Mesothelial cell of epicardium (in vitro differentiated cells): ENCODE measurements around the gene RFC4. TPM values are rescaled to one million over a fixed set of nuclear protein-coding genes. Genes with fewer than 3 reads are reported as not detected.

ENCODE experiments used
- DNase-seq, 2 experiments: peaks; one replicate each; pipeline ENCODE4 v3.0.0; 2021; ENCODE audit warnings: low spot score in 2 of 2; ENCODE audit not compliant: unreplicated experiment in 2 of 2
- H3K27ac Mint-ChIP-seq: 2 replicates; pipeline ENCODE4 v1.8.0; 2021; ENCODE audit warnings: mixed read lengths
- H3K27me3 Mint-ChIP-seq: 2 replicates; pipeline ENCODE4 v1.8.0; 2021; ENCODE audit warnings: low read depth, mixed read lengths
- H3K36me3 Mint-ChIP-seq: 2 replicates; pipeline ENCODE4 v1.8.0; 2021; ENCODE audit warnings: mixed read lengths
- H3K4me1 Mint-ChIP-seq: 2 replicates; pipeline ENCODE4 v1.8.0; 2021; ENCODE audit warnings: mixed read lengths
- H3K4me3 Mint-ChIP-seq: 2 replicates; pipeline ENCODE4 v1.8.0; 2021; ENCODE audit warnings: mild to moderate bottlenecking, moderate library complexity, mixed read lengths
- H3K9me3 Mint-ChIP-seq: 2 replicates; pipeline ENCODE4 v1.8.0; 2021; ENCODE audit warnings: mixed read lengths
- total RNA-seq: library from RNA; stranded (reverse); gene quantifications from 3 replicates; pipeline ENCODE4 v1.2.1, GENCODE V29; 2021
- TF ChIP-seq, protein P1 (sequence below): fragments of 200-600 bp; sonication (generic); IDR thresholded peaks from one replicate; pipeline ENCODE4 v1.5.0; 2021; ENCODE audit warnings: antibody characterized with exemption; ENCODE audit not compliant: unreplicated experiment

RFC4 gene
- total RNA-seq, 1 donor from 2014 or later, result 33.2 TPM

- Mint-ChIP-seq H3K4me3 (no peak overlapping the region), H3K9me3 (no peaks in the 10 kb centered on the region), H3K4me1 (peaks cover 19% of the 10 kb centered on the region), H3K36me3 (no peaks in the 10 kb centered on the region), H3K27me3 (peaks cover 94% of the 10 kb centered on the region), H3K27ac (no peak overlapping the region)
- TF ChIP-seq, protein P1, sequence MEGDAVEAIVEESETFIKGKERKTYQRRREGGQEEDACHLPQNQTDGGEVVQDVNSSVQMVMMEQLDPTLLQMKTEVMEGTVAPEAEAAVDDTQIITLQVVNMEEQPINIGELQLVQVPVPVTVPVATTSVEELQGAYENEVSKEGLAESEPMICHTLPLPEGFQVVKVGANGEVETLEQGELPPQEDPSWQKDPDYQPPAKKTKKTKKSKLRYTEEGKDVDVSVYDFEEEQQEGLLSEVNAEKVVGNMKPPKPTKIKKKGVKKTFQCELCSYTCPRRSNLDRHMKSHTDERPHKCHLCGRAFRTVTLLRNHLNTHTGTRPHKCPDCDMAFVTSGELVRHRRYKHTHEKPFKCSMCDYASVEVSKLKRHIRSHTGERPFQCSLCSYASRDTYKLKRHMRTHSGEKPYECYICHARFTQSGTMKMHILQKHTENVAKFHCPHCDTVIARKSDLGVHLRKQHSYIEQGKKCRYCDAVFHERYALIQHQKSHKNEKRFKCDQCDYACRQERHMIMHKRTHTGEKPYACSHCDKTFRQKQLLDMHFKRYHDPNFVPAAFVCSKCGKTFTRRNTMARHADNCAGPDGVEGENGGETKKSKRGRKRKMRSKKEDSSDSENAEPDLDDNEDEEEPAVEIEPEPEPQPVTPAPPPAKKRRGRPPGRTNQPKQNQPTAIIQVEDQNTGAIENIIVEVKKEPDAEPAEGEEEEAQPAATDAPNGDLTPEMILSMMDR, result no peak
- no peak for DNase-seq
Observed at GRCh38 chr3:186828340-186828739, 22.1 kb upstream of the RFC4 start.

DNA sequence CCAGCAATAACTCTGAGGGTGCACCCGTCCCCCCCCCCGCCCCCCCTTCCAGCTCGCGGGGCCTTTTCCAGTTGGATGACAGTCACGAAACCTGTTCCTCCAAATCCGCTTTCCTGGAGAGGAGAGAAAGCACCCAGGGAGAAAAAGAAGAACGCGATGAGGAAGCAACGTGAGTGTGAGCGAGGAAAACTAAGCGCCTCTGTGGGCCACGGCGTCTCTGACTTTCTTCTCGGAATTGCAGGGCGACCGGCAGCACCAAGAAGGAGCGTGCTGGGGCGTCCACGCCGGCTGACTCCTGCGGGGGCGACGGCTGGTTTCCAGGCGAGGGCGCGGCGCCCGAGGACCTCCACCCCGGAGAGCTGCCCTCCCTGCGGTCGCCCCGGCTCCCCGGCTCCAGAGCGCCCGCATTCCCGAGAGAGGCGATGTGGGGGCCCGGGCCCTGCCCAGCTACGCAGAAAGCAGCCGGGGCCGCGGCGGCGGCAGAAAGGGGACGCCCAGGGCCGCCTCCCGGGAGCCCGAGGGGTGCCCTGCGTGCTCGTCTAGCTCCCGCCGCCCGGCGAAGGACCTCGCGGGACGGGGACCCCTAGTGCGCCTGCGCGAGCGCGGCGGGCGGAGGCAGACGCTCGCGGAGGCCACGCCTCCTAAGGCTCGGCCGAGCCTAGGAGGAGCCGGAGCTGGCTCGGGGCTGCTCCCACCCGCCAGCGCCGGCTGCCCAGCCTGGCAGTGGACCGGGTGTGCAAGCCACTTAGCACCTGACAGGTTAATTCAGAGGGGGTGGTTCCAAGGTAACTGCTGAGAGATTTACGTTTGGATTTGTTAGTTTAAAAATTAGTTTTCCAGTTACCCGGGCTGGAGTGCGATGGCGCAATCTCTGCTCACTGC is 20.9 kb upstream of the RFC4 start:
- DNase-seq, result peak; percentile 77 to 87
- Mint-ChIP-seq H3K27me3 (peaks cover 93% of the 10 kb centered on the region), H3K27ac (no peak overlapping the region), H3K9me3 (no peaks in the 10 kb centered on the region), H3K4me1 (peaks cover 19% of the 10 kb centered on the region), H3K4me3 (peak overlapping the region; percentile 58), H3K36me3 (no peaks in the 10 kb centered on the region)
- TF ChIP-seq, protein P1, result no peak

DNA sequence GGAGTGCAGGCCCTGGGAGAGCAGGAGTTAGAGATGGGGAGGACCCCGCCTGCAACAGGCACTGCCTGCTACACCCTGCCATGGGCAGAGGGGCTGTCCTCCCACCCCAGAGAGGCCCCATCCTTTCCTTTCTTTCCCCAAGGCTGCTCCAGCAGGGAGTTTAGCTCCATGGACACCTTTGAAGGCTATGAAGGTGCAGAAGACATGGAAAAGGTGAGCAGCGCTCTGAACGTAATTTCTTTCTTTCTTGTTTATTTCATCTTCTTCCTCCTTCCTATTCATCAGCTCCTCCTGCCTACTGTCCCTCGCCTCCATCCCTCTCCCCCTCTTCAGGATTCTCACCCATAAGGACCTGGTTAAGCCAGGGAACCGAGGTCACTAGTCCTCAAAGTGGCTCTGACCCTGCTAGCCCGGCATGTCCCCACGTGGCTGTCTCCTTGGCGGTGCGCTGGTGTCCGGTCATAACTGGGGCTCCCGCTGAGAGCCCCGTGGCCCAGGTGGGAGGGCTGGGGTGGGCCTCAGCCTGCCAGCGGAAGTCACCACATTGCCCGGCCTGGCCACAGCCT is 20.2 kb upstream of the RFC4 start:
- H3K9me3 Mint-ChIP-seq, result no peaks in the 10 kb centered on the region
- H3K27ac Mint-ChIP-seq, result no peak overlapping the region
- peak overlapping the region; percentile 58 for H3K4me3 Mint-ChIP-seq
- H3K4me1 Mint-ChIP-seq, result peaks cover 19% of the 10 kb centered on the region
- DNase-seq, result no peak
- H3K36me3 Mint-ChIP-seq, result no peaks in the 10 kb centered on the region
- H3K27me3 Mint-ChIP-seq, result peaks cover 90% of the 10 kb centered on the region
- TF ChIP-seq, protein P1, result no peak

DNA sequence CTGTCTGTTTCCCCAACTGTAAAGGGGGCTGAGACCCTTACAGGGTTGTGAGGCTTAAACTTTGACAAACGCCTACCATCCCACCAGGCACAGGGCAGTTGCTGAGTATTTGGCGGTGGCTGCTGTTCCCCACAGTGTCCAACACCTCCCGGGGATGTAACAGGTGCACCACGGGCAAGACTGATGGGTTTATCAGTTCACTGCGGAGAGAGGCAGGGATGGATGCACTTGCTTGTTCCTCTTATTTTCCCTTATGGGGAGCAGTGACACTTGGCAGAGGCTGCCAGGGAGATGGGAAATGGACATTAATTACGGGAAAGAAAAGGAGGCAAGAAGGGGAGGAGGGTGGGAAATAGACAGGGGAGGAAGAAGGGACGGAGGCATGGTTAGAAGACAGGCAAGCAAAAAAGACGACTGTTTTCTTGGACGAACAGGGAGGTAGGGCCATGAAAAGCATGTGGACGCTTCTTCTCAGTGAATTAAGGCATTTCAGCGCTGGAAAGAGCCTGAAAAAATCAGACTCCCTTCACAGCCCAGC is 19.7 kb upstream of the RFC4 start:
- Mint-ChIP-seq H3K27me3 (peaks cover 86% of the 10 kb centered on the region), H3K9me3 (no peaks in the 10 kb centered on the region), H3K4me3 (peak overlapping the region; percentile 58), H3K4me1 (peaks cover 19% of the 10 kb centered on the region), H3K36me3 (no peaks in the 10 kb centered on the region), H3K27ac (no peak overlapping the region)
- DNase-seq, result no peak
- TF ChIP-seq, protein P1, result no peak

DNA sequence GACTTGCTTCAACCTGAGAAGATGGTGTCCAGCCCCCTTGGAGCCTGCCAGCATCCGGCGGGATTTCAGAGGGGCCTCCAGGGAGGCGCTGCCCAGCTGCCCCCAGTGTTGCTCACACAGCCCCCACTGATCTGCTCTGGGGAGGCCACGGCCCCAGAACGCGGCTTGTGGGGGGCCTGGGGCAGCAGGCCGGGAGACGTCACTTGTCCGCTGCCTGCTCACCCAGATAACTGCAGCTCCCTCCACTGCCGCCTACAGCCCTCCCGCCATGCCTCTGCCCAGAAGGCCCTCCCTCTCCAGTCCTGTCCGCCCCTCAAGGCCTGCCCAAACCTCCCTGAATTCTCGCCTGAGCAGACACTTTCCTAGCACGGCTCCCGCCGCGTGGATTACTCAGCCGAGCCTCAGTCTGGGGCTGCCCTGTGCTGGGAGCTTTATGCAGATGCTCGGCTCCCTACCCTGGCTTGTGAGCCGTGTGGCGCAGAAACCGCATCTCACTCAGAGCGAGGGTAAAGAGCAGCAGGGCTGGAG is 19.1 kb upstream of the RFC4 start:
- Mint-ChIP-seq H3K9me3 (no peaks in the 10 kb centered on the region), H3K36me3 (no peaks in the 10 kb centered on the region), H3K4me1 (peaks cover 19% of the 10 kb centered on the region), H3K4me3 (peak overlapping the region; percentile 58), H3K27ac (no peak overlapping the region), H3K27me3 (peaks cover 80% of the 10 kb centered on the region)
- peak in 1 of 2 experiments; percentile 44 for DNase-seq
- TF ChIP-seq, protein P1, result no peak
